B cell (primary cell): ENCODE measurements around the gene AS3MT. TPM values are rescaled to one million over a fixed set of nuclear protein-coding genes. Genes with fewer than 3 reads are reported as not detected.

Experiments
- ATAC-seq: fragments of 200-7000 bp; cut with Tn5 transposase; one replicate; pipeline ENCODE4 v1.10.0; 2021; ENCODE audit warnings: low read depth, mild to moderate bottlenecking, moderate number of reproducible peaks, moderate library complexity
- CTCF ChIA-PET: fragments of 350-600 bp; sonication (Branson Sonifier 250); formaldehyde crosslinking; loops from one replicate; lab custom pipeline; 2021; ENCODE audit warnings: antibody characterized with exemption, inconsistent platforms; lab: Charles Lee
- POLR2A ChIA-PET: fragments of 350-600 bp; sonication (Branson Sonifier 250); formaldehyde crosslinking; loops from one replicate; lab custom pipeline; 2021; ENCODE audit warnings: antibody characterized with exemption; lab: Charles Lee
- DNase-seq: peaks from one replicate; pipeline ENCODE4 v3.0.0; 2013
- H2AFZ ChIP-seq: 2 replicates; pipeline ENCODE4 v1.6.1; 2012; ENCODE audit warnings: mild to moderate bottlenecking, low read depth, low read length; ENCODE audit not compliant: insufficient read depth, poor library complexity, severe bottlenecking
- H3K27ac ChIP-seq, 2 donors: 1 replicate in 1 of 2; 2 replicates in 1 of 2; pipeline ENCODE4 v1.5.1; 2012 to 2013; ENCODE audit warnings: low read length in 2 of 2, mild to moderate bottlenecking in 2 of 2, moderate library complexity in 1 of 2
- H3K27me3 ChIP-seq, 4 experiments: fragments of 200-600 bp in 1 of 4; sonication (generic) in 1 of 4; replicated peaks in 1 of 4; 1 replicate in 2 of 4; 2 replicates in 2 of 4; pipeline versions ENCODE4 v1.6.1 to v1.7.0; 2013 to 2016; ENCODE audit warnings: low read length in 3 of 4, mild to moderate bottlenecking in 2 of 4, mixed read lengths in 1 of 4, moderate library complexity in 1 of 4; ENCODE audit not compliant: insufficient read depth in 4 of 4, control insufficient read depth in 3 of 4; ENCODE audit errors: control extremely low read depth in 1 of 4
- H3K36me3 ChIP-seq, 2 experiments: replicated peaks in 1 of 2; 1 replicate in 1 of 2; 2 replicates in 1 of 2; pipeline versions ENCODE4 v1.6.1 to v1.7.1; 2013; ENCODE audit warnings: low read length in 1 of 2; ENCODE audit not compliant: insufficient read depth in 2 of 2, control insufficient read depth in 1 of 2; ENCODE audit errors: control extremely low read depth in 1 of 2, extremely low read depth in 1 of 2
- H3K4me1 ChIP-seq, 2 donors: fragments of 200-600 bp in 1 of 2; sonication (generic) in 1 of 2; 1 replicate in 1 of 2; 2 replicates in 1 of 2; pipeline versions ENCODE4 v1.5.1 to v1.6.1; 2013 to 2017; ENCODE audit warnings: low read length in 2 of 2; ENCODE audit not compliant: control insufficient read depth in 2 of 2, insufficient read depth in 2 of 2
- H3K4me2 ChIP-seq: replicated peaks from 2 replicates; pipeline ENCODE3; 2012; ENCODE audit warnings: mild to moderate bottlenecking, low read depth, low read length; ENCODE audit not compliant: poor library complexity, severe bottlenecking
- H3K4me3 ChIP-seq, 5 experiments: fragments of 200-600 bp in 1 of 5; sonication (generic) in 1 of 5; 1 replicate in 3 of 5; 2 replicates in 2 of 5; pipeline versions ENCODE4 v1.5.1 to v1.7.0; 2011 to 2016; ENCODE audit warnings: low read length in 4 of 5, mild to moderate bottlenecking in 4 of 5, low read depth in 2 of 5, control low read depth in 1 of 5, moderate library complexity in 1 of 5; ENCODE audit not compliant: insufficient read depth in 1 of 5; ENCODE audit errors: control extremely low read depth in 1 of 5, extremely low read depth in 1 of 5
- H3K79me2 ChIP-seq: fragments of 200-600 bp; sonication (generic); one replicate; pipeline ENCODE4 v1.6.0; 2016; ENCODE audit warnings: low read length; ENCODE audit not compliant: control insufficient read depth, insufficient read depth
- H3K9ac ChIP-seq: fragments of 200-600 bp; sonication (generic); 2 replicates; pipeline ENCODE4 v1.6.1; 2017; ENCODE audit warnings: mild to moderate bottlenecking, low read length, moderate library complexity
- H3K9me3 ChIP-seq, 3 donors: one replicate each; pipeline versions ENCODE4 v1.6.1 to v1.7.1; 2013; ENCODE audit warnings: low read length in 2 of 3; ENCODE audit not compliant: control insufficient read depth in 2 of 3, insufficient read depth in 1 of 3; ENCODE audit errors: control extremely low read depth in 1 of 3
- H4K20me1 ChIP-seq: 2 replicates; pipeline ENCODE4 v1.6.0; 2012; ENCODE audit warnings: mild to moderate bottlenecking, low read length; ENCODE audit not compliant: insufficient read depth, control insufficient read depth, poor library complexity, severe bottlenecking
- H3K27ac Mint-ChIP-seq: one replicate; pipeline ENCODE4 v1.8.0; 2021; ENCODE audit warnings: mixed read lengths
- H3K27me3 Mint-ChIP-seq: one replicate; pipeline ENCODE4 v1.8.0; 2021; ENCODE audit warnings: mixed read lengths
- H3K4me1 Mint-ChIP-seq: one replicate; pipeline ENCODE4 v1.8.0; 2021; ENCODE audit warnings: mixed read lengths
- H3K4me3 Mint-ChIP-seq: one replicate; pipeline ENCODE4 v1.8.0; 2021; ENCODE audit warnings: mixed read lengths
- H3K9me3 Mint-ChIP-seq: one replicate; pipeline ENCODE4 v1.8.0; 2022; ENCODE audit warnings: mixed read lengths; ENCODE audit not compliant: insufficient read depth
- EZH2 ChIP-seq: IDR thresholded peaks from 2 replicates; pipeline ENCODE4 v1.6.1; 2012; ENCODE audit warnings: borderline replicate concordance, low read depth, mild to moderate bottlenecking, moderate library complexity, low read length; ENCODE audit not compliant: insufficient read depth, poor library complexity, severe bottlenecking
- WGBS: methylation state at CpG from one replicate; pipeline ENCODE4 v1.1.5; 2013; ENCODE audit warnings: missing lambda C conversion rate; ENCODE audit not compliant: insufficient coverage; 5-methylcytosine and 5-hydroxymethylcytosine counted together
- intact Hi-C: fragments of 100-400 bp; cut with micrococcal nuclease; formaldehyde crosslinking; loops from one replicate; pipeline ENCODE4 v1.10.0; 2022
- polyA plus RNA-seq: library from polyadenylated mRNA; depleted of rRNA; stranded (reverse); fragments of >200 nt; gene quantifications from 2 replicates; pipeline ENCODE4 v1.2.3, GENCODE V29; 2012
- total RNA-seq, 2 donors: library from RNA; stranded (reverse); fragments of 120-200 nt in 1 of 2; gene quantifications; 1 replicate in 1 of 2; 2 replicates in 1 of 2; pipeline versions ENCODE4 v1.2.3 to v1.2.4, GENCODE V29; 2013 to 2022
- TF ChIP-seq, protein P1 (sequence below): fragments of 200-600 bp; IDR thresholded peaks from one replicate; pipeline ENCODE4 v1.8.0; 2022; ENCODE audit warnings: antibody characterized with exemption, mild to moderate bottlenecking

The AS3MT gene
- total and polyA plus RNA-seq, 2 donors (not counting 1 experiment from before 2014, with no cell fraction given) = 0.25 TPM; not detected in 1

GRCh38 chr10:102930720-102931119 lies 61.5 kb downstream of the AS3MT start:
- H3K4me3 Mint-ChIP-seq = no peak overlapping the region
- H3K27me3 ChIP-seq = no peaks in the 10 kb centered on the region
- no peaks in the 10 kb centered on the region for H3K27me3 Mint-ChIP-seq
- POLR2A ChIA-PET = no interaction called here
- no peak overlapping the region for H3K4me3 ChIP-seq
- peaks cover 6% of the 10 kb centered on the region for H3K79me2 ChIP-seq
- peaks cover 6% of the 10 kb centered on the region for H3K4me1 Mint-ChIP-seq
- H3K27ac ChIP-seq = no peak overlapping the region
- peaks cover 0 to 5% (median 0%) of the 10 kb centered on the region in 3 donors for H3K9me3 ChIP-seq
- H3K36me3 ChIP-seq = peaks cover 0 to 1% of the 10 kb centered on the region in 2 experiments
- no peaks in the 10 kb centered on the region for H4K20me1 ChIP-seq
- no peak for DNase-seq
- no peaks in the 10 kb centered on the region for H3K9me3 Mint-ChIP-seq
- TF ChIP-seq EZH2 = no peak
- TF ChIP-seq, protein P1, sequence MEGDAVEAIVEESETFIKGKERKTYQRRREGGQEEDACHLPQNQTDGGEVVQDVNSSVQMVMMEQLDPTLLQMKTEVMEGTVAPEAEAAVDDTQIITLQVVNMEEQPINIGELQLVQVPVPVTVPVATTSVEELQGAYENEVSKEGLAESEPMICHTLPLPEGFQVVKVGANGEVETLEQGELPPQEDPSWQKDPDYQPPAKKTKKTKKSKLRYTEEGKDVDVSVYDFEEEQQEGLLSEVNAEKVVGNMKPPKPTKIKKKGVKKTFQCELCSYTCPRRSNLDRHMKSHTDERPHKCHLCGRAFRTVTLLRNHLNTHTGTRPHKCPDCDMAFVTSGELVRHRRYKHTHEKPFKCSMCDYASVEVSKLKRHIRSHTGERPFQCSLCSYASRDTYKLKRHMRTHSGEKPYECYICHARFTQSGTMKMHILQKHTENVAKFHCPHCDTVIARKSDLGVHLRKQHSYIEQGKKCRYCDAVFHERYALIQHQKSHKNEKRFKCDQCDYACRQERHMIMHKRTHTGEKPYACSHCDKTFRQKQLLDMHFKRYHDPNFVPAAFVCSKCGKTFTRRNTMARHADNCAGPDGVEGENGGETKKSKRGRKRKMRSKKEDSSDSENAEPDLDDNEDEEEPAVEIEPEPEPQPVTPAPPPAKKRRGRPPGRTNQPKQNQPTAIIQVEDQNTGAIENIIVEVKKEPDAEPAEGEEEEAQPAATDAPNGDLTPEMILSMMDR = no peak
- intact Hi-C loops = no loop called here
- H3K9ac ChIP-seq = no peak overlapping the region
- no peaks in the 10 kb centered on the region for H3K4me1 ChIP-seq
- ATAC-seq = no peak
- H2AFZ ChIP-seq = no peak overlapping the region
- H3K27ac Mint-ChIP-seq = no peak overlapping the region
- no peak overlapping the region for H3K4me2 ChIP-seq
- WGBS = no CpG with 5 or more reads among the region's 2 CpGs
- CTCF ChIA-PET = no interaction called here

- Histone ChIP-seq H3K4me3 (no peak overlapping the region), H3K9me3 (peaks cover 0 to 5% (median 0%) of the 10 kb centered on the region in 3 donors), H3K27ac (no peak overlapping the region), H3K9ac (no peak overlapping the region), H3K36me3 (peaks cover 0 to 1% of the 10 kb centered on the region in 2 experiments), H3K79me2 (peaks cover 6% of the 10 kb centered on the region), H3K4me2 (no peak overlapping the region), H4K20me1 (no peaks in the 10 kb centered on the region), H3K4me1 (no peaks in the 10 kb centered on the region), H3K27me3 (no peaks in the 10 kb centered on the region), H2AFZ (no peak overlapping the region)
- H3K27ac Mint-ChIP-seq = no peak overlapping the region
- peaks cover 6% of the 10 kb centered on the region for H3K4me1 Mint-ChIP-seq
- POLR2A ChIA-PET = no interaction called here
- CTCF ChIA-PET = interaction anchor here (0.8 kb wide), 1 partner anchor 8 kb away, joined by 4 read pairs; no protein-coding TSS in a partner anchor
- ATAC-seq (no peak), DNase-seq (no peak)
- 62% methylated on average over 3 of the region's 5 CpGs for WGBS
- H3K4me3 Mint-ChIP-seq = no peak overlapping the region
- intact Hi-C loops = no loop called here
- H3K9me3 Mint-ChIP-seq = no peaks in the 10 kb centered on the region
- TF ChIP-seq EZH2 = no peak
- TF ChIP-seq, protein P1 = no peak
- H3K27me3 Mint-ChIP-seq = no peaks in the 10 kb centered on the region
These were observed 62.4 kb downstream of the AS3MT start for GRCh38 chr10:102931643-102932042.
